Hypothalamus (tissue), 51 donors: Measurements from ENCODE around the gene TGFB1.
"Not testable (repeated sequence)": the region's sequence is repeated elsewhere in the genome, so short reads cannot be mapped to it uniquely, and the experiment has no call there.

Experiments
- DNase-seq, 51 donors: peaks; one replicate each; lab custom pipeline; 2025; lab: John Stamatoyannopoulos, UW

The TGFB1 gene

DNA sequence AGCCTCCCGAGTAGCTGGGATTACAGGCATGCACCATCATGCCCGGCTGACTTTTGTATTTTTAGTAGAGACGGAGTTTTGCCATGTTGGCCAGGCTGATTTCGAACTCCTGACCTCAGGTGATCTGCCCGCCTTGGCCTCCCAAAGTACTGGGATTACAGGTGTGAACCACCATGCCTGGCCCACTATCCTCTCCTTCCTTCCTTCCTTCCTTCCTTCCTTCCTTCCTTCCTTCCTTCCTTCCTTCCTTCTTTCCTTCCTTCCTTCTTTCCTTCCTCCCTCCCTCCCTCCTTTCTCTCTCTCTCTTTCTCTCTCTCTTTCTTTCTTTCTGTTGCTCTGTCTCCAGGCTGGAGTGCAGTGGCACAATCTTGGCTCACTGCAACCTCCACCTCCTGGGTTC lies 17.4 kb upstream of the TGFB1 start:
- not testable (repeated sequence) for DNase-seq

- no peak for DNase-seq
Observed at GRCh38 chr19:41369769-41370168, 16.0 kb upstream of the TGFB1 start.

DNA sequence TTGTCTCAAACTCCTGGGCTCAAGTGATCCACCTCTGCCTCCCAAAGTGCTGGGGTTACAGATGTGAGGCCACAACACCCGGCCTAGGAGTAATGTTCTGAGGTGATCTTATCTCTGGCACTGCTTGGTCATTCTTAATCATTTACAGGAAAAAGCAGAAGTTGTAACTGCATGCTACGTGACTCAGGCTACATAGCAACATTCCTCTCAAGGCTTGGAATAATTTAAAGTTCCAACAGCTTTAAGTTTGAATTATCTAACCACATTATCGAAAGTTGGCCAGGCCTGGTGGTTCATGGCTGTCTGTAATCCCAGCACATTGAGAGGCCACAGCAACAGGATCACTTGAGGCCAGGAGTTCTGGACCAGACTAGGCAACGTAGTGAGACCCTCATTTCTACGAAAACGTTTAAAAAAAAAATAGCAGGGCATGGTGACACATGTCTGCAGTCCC lies 14.2 kb upstream of the TGFB1 start:
- DNase-seq = no peak

GRCh38 chr19:41366089-41366488 lies 12.4 kb upstream of the TGFB1 start:
- DNase-seq = no peak

DNA sequence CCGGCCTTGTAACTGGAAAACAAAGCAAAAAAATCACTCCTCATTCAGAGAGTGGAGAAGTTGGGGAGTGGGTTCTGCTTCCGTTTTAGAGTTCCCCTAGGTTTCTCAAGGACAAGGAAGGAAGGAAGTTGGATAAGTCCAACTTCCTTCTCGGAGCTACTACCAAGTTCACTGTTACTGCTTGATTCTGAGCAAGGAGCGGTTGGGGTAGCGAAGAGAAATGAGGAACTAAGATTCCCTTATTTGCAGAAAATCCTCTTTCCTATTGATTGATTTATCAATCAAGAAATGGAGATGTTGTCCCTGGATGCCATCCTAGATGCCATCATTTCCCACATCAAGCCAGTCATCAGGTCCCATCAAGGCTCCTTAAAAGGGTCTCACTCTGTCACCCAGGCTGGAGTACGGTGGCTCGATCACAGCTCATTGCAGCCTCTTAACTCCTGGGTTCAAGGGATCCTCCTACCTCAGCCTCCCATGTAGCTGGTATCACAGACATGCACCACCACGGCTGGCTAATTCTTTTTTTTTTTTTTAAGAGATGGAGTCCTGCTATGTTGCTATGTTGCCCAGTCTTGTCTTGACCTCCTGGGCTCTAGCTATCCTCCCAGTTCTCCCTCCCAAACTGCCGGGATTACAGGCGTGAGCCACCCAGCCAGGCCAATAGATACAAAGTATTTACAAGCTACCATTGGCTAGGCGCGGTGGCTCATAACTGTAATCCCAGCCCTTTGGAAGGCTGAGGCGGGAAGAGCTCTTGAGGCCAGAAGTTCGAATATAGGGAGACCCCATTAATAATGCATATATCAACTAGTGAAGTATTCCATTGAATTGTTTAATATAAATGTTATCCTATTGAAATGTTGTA lies 11.0 kb upstream of the TGFB1 start:
- no peak for DNase-seq

DNA sequence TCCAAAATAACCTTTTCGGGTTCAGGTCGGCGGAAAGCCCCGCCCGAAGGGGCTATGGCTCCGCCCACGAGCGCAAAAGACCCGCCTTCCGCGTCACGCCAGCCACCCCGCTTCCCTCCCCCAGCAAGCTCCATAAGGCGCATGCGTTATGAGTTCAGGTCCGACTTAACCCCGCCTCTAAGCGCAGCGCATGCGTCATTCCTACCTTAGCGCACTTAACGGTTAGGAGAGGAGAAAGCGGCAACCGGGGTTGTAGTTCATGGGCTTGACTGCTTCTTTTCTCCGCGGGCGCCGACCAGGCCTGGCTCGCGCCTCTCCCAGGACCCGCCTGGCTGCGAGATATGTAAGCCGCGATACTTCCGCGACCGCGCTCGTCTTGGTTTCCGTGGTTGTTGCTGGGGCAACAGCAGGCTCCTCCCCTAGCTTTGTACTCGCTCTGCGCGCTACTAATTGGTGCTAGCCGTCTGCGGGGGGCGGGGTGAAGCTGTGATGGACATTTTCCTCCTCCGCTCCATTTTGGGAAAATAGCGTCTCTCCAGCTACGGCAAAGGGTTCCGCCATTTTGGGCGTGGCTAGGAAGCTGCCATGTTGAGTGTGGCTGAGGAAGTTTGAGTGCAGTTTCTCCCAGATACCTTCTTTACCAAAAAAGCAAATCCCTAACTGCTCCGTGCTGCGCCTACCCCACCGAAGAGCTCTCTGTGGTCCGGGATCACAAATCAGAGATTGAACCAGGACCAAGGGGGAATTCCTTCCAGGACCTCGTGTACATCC lies 10.2 kb upstream of the TGFB1 start, which contains the start of gene B9D2:
B9D2 (minus strand) TSS at position 397 of the 771 bp plus-strand sequence. CDS start 630 bp downstream, outside the sequence.
- peak; percentile 71 to 100 (median 97) for DNase-seq

- DNase-seq = no peak
Observed at GRCh38 chr19:41363371-41363752, 9.6 kb upstream of the TGFB1 start.

DNA sequence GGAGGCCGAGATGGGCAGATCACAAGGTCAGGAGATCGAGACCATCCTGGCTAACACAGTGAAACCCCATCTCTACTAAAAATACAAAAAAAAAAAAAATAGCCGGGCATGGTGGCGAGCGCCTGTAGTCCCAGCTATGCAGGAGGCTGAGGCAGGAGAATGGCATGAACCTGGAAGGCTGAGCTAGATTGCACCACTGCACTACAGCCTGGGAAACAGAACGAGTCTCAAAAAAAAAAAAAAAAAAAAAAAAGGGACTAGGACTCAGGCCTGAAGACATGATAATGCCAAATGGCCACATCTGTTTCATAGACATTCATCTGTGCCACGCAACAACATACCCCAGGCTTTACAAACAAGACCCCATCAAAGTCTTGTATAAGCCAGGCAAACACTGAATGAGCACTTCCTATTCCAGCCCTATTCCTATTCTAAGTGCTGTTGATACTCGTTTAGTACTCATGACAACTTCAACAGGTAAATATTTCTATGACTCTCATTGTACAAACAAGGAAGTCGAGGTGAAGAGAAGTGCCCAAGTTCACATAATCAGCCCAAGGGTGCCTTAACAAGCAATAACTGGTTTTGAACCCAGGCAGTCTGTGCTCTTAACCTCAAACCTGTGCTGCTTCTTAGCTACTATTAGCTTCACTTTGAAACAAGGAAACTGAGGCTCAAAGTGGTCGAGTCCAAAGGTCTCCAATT lies 8.6 kb upstream of the TGFB1 start:
- DNase-seq = no peak

DNA sequence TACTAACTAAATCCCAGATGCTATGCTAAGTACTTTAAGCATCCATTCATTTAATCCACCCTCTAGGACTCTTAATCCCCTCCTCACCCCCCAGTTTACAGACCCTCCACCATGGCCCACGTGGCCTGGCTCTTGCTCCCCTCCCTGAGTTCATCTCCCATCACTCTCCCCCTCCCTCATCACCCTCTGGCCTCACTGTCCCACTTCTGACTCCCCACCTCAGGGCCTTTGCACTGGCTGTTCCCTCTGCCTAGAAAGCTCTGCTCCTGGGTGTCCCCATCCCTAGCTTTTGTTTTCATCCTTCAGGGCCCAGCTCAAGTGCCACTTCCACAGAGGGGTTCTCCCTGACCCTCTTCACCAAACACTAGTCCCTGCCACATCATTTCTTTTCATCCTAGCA lies 6.0 kb upstream of the TGFB1 start:
- DNase-seq = no peak

- DNase-seq = no peak
Observed at GRCh38 chr19:41357746-41358145, 4.0 kb upstream of the TGFB1 start.

GRCh38 chr19:41356984-41357739 lies 3.4 kb upstream of the TGFB1 start:
- no peak for DNase-seq

- no peak for DNase-seq
Observed at GRCh38 chr19:41355802-41356201, 2.1 kb upstream of the TGFB1 start.

- no peak for DNase-seq
Observed at GRCh38 chr19:41355035-41355434, 1.3 kb upstream of the TGFB1 start.

DNA sequence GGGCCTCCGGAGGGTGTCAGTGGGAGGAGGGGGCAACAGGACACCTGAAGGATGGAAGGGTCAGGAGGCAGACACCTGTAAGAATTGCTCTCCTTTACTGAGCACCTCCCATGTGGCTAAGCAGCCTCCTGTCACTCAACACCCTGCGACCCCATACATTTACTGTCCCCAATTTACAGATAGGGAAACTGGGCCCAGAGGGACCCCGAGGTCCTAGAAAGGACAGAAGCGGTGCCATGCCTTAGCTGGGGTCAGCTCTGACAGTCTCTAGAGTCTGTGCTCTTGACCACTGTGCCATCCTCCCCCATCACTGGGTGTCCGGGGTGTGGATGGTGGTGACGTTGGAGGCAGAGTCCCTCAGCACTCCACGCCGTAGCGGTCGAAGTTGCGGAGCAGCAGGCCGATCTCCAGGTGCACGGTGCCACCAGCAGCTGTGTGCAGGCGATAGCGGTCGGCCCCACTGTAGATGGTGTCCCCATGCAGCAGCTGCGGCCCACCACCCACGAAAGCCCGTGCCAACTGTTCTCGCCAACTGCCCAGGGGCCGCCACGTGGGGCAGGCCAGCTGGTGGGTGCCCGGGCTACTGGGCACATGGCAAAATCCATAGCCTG lies 726 bp upstream of the TGFB1 start:
- no peak for DNase-seq

DNA sequence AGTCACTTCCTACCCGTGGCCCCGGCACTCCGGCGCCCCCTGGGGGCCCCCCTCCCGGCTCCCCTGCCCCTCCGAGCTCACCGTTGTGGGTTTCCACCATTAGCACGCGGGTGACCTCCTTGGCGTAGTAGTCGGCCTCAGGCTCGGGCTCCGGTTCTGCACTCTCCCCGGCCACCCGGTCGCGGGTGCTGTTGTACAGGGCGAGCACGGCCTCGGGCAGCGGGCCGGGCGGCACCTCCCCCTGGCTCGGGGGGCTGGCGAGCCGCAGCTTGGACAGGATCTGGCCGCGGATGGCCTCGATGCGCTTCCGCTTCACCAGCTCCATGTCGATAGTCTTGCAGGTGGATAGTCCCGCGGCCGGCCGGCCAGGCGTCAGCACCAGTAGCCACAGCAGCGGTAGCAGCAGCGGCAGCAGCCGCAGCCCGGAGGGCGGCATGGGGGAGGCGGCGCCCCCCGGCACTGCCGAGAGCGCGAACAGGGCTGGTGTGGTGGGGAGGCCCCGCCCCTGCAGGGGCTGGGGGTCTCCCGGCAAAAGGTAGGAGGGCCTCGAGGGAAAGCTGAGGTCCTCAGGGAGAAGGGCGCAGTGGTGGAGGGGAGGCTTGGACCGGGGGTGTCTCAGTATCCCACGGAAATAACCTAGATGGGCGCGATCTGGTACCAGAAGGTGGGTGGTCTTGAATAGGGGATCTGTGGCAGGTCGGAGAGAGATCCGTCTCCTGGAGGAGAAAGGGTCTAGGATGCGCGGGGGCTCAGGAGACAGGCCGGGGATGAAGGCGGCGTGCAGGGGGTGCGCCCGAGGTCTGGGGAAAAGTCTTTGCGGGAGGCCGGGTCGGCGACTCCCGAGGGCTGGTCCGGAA lies 885 bp downstream of the TGFB1 start:
- DNase-seq = peak in 29 of 51 donors; percentile 6 to 100 (median 23)

DNA sequence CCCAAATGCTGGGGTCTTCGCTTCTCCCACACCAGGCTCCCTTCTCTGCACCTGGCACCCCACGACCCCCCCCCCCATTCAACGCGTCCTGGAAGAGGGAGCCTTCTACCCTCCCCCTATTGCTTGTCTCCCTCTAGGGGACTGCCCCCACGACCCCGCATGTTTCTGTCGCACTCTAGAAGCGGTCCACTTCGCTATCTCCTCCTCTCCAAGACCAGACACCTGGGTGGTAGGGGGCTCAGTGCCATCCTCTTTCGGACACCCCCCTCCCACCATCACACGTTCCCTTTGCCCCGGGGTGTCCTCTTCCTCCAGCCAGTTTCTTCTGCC lies 1.5 kb downstream of the TGFB1 start:
- peak in 1 of 51 donors; percentile 89 for DNase-seq

DNA sequence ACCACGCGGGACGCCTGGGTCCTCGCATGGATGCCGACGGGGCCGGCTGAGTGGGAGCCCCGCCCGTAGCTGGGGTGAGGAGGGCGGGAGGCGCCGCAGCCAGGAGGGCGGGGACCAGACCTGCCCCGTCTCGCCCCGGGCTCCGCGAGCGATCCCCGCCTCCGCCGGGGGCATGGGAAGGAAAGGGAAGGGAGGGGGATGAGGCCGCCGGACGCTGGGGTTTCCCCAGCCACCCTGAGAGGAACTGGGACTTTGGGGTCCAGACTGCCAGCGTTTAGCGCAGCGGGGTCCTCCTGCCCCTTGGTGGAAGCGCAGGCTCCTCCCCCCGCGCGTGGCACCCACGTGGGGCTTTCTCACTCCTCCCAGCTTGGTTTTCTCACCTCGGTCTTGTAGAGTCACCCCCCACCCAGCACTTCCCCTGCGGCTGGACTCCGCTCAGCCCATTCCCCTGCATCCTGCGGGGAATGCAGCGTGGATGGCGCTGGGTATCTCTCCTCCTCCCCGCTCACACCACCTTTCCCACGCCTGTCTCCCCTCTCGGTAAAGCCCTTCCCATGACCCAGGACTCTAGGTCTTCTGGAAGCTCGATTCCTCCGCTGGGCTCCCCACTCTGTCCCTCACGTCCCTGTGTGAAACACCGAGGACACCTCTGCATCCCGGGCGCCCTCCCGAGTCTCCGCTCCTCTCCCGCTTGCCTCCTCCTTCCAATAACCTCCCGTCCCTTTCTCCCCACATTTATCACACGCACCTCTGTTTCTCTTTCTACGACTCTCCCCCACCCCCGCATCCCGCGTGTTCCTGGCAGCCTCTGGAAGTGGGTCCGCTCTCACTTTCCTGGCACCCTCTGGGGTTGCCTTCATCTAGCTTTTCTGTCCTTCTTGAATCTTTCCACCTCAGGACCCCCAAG lies 2.1 kb downstream of the TGFB1 start:
- peak in 37 of 51 donors; percentile 6 to 99 (median 34) for DNase-seq
